Mesenchymal stem cell (in vitro differentiated cells and primary cell): ENCODE measurements around the gene MID2.

Experiments used
- DNase-seq: peaks from one replicate; pipeline ENCODE4 v3.0.0-alpha.2; 2013
- H2AFZ ChIP-seq: one replicate; pipeline ENCODE4 v1.6.1; 2013; ENCODE audit warnings: low read depth, mild to moderate bottlenecking, control low read depth, inconsistent platforms, low read length, moderate library complexity
- H2AK5ac ChIP-seq: 2 replicates; pipeline ENCODE4 v1.6.1; 2013; ENCODE audit warnings: low read length, moderate library complexity, mild to moderate bottlenecking, inconsistent platforms; ENCODE audit not compliant: severe bottlenecking
- H2BK120ac ChIP-seq: one replicate; pipeline ENCODE4 v1.6.1; 2013; ENCODE audit warnings: low read depth, mild to moderate bottlenecking, inconsistent platforms, low read length, moderate library complexity
- H2BK12ac ChIP-seq, 2 experiments: one replicate each; pipeline ENCODE4 v1.6.1; 2013; ENCODE audit warnings: inconsistent platforms in 2 of 2, low read length in 2 of 2, mild to moderate bottlenecking in 2 of 2, moderate library complexity in 2 of 2, control low read depth in 1 of 2
- H2BK15ac ChIP-seq: one replicate; pipeline ENCODE4 v1.6.1; 2013; ENCODE audit warnings: mild to moderate bottlenecking, low read depth, inconsistent platforms; ENCODE audit not compliant: poor library complexity, severe bottlenecking
- H2BK5ac ChIP-seq: 2 replicates; pipeline ENCODE4 v1.6.1; 2013; ENCODE audit warnings: low read depth, mild to moderate bottlenecking, low read length, control low read depth, inconsistent platforms; ENCODE audit not compliant: poor library complexity, severe bottlenecking
- H3K14ac ChIP-seq, 2 experiments: one replicate each; pipeline ENCODE4 v1.6.1; 2013; ENCODE audit warnings: inconsistent platforms in 2 of 2, low read length in 2 of 2, control low read depth in 1 of 2, mild to moderate bottlenecking in 1 of 2, moderate library complexity in 1 of 2
- H3K18ac ChIP-seq, 2 experiments: one replicate each; pipeline ENCODE4 v1.6.1; 2013; ENCODE audit warnings: inconsistent platforms in 2 of 2, low read length in 2 of 2, control low read depth in 1 of 2, low read depth in 1 of 2, mild to moderate bottlenecking in 1 of 2
- H3K23ac ChIP-seq, 2 experiments: one replicate each; pipeline ENCODE4 v1.6.1; 2013; ENCODE audit warnings: inconsistent platforms in 2 of 2, low read length in 2 of 2, mild to moderate bottlenecking in 2 of 2, moderate library complexity in 2 of 2, control low read depth in 1 of 2
- H3K27ac ChIP-seq: 2 replicates; pipeline ENCODE4 v1.5.1; 2013; ENCODE audit warnings: mild to moderate bottlenecking, moderate library complexity, low read length, control low read depth, inconsistent platforms; ENCODE audit not compliant: poor library complexity, severe bottlenecking
- H3K27me3 ChIP-seq, 2 experiments: 2 replicates each; pipeline versions ENCODE4 v1.6.1 to v1.7.0; 2013; ENCODE audit warnings: low read length in 2 of 2, mild to moderate bottlenecking in 2 of 2, moderate library complexity in 2 of 2, control low read depth in 1 of 2, inconsistent platforms in 1 of 2; ENCODE audit not compliant: control insufficient read depth in 1 of 2, insufficient read depth in 1 of 2
- H3K36me3 ChIP-seq, 2 experiments: 2 replicates each; pipeline versions ENCODE4 v1.6.1 to v1.7.0; 2013; ENCODE audit warnings: low read length in 2 of 2, control low read depth in 1 of 2, inconsistent platforms in 1 of 2, low read depth in 1 of 2, mild to moderate bottlenecking in 1 of 2; ENCODE audit not compliant: insufficient read depth in 2 of 2, control insufficient read depth in 1 of 2
- H3K4ac ChIP-seq, 2 experiments: one replicate each; pipeline ENCODE4 v1.6.1; 2013; ENCODE audit warnings: inconsistent platforms in 2 of 2, low read length in 2 of 2, mild to moderate bottlenecking in 2 of 2, moderate library complexity in 2 of 2, control low read depth in 1 of 2, low read depth in 1 of 2
- H3K4me1 ChIP-seq: 2 replicates; pipeline ENCODE4 v1.6.1; 2013; ENCODE audit warnings: low read depth, low read length, control low read depth; ENCODE audit not compliant: control insufficient read depth, insufficient read depth
- H3K4me2 ChIP-seq: 2 replicates; pipeline ENCODE4 v1.6.1; 2013; ENCODE audit warnings: low read length, mild to moderate bottlenecking, inconsistent platforms; ENCODE audit not compliant: poor library complexity, severe bottlenecking
- H3K4me3 ChIP-seq, 2 experiments: 2 replicates each; pipeline versions ENCODE4 v1.5.1 to v1.7.0; 2013; ENCODE audit warnings: low read length in 2 of 2, mild to moderate bottlenecking in 2 of 2, control low read depth in 1 of 2, low read depth in 1 of 2; ENCODE audit not compliant: insufficient read depth in 1 of 2
- H3K79me1 ChIP-seq: replicated peaks from 2 replicates; pipeline ENCODE4 v1.6.1; 2013; ENCODE audit warnings: mild to moderate bottlenecking, control low read depth, low read length, inconsistent platforms; ENCODE audit not compliant: poor library complexity, severe bottlenecking
- H3K9ac ChIP-seq: 2 replicates; pipeline ENCODE4 v1.7.0; 2013; ENCODE audit warnings: mild to moderate bottlenecking, low read length, moderate library complexity
- H3K9me3 ChIP-seq: 2 replicates; pipeline ENCODE4 v1.7.0; 2013; ENCODE audit warnings: mild to moderate bottlenecking, low read length; ENCODE audit not compliant: control insufficient read depth
- H4K8ac ChIP-seq: one replicate; pipeline ENCODE4 v1.6.1; 2013; ENCODE audit warnings: inconsistent platforms, mild to moderate bottlenecking, low read length, moderate library complexity
- H4K91ac ChIP-seq: one replicate; pipeline ENCODE4 v1.6.1; 2013; ENCODE audit warnings: mild to moderate bottlenecking, low read length, inconsistent platforms
- WGBS: methylation state at CpG from one replicate; pipeline ENCODE4 v1.1.7; 2013; ENCODE audit warnings: mixed read lengths; 5-methylcytosine and 5-hydroxymethylcytosine counted together

Gene MID2

DNA sequence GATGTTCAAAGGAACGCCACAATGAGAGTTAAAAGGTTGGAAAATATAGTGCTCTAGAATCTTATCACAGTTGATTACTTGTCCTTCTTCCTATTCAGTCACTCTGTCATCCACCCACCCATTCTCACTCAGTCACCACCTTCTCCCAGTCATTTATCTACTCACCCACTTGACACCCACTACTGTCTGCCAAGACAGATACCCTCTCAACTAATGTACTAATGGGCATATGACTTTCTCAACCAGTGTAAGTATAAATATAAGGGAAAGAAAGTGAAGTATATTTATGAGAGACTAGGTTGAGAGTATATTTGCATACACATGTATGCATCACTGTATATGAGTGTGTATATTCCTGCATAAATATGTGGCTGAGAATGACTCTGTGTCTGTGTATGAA, 20.0 kb downstream of the MID2 start:
- no peak for DNase-seq
- H3K36me3 ChIP-seq = peaks cover 4 to 6% of the 10 kb centered on the region in 2 experiments
- no peaks in the 10 kb centered on the region for H3K9me3 ChIP-seq
- no peak overlapping the region for H3K27ac ChIP-seq
- H4K91ac ChIP-seq = no peak overlapping the region
- H2BK15ac ChIP-seq = no peak overlapping the region
- H2AK5ac ChIP-seq = no peak overlapping the region
- WGBS = no CpG with 5 or more reads among the region's 1 CpG
- no peak overlapping the region for H3K4ac ChIP-seq
- H3K14ac ChIP-seq = no peak overlapping the region
- H2AFZ ChIP-seq = no peak overlapping the region
- no peak overlapping the region for H2BK120ac ChIP-seq
- no peak overlapping the region for H3K9ac ChIP-seq
- H3K27me3 ChIP-seq = peaks cover 0 to 37% of the 10 kb centered on the region in 2 experiments
- no peak overlapping the region for H3K4me3 ChIP-seq
- no peaks in the 10 kb centered on the region for H3K79me1 ChIP-seq
- no peak overlapping the region for H2BK5ac ChIP-seq
- no peak overlapping the region for H4K8ac ChIP-seq
- H3K18ac ChIP-seq = no peak overlapping the region
- no peak overlapping the region for H3K23ac ChIP-seq
- H3K4me2 ChIP-seq = no peak overlapping the region
- no peaks in the 10 kb centered on the region for H3K4me1 ChIP-seq
- H2BK12ac ChIP-seq = no peak overlapping the region

DNA sequence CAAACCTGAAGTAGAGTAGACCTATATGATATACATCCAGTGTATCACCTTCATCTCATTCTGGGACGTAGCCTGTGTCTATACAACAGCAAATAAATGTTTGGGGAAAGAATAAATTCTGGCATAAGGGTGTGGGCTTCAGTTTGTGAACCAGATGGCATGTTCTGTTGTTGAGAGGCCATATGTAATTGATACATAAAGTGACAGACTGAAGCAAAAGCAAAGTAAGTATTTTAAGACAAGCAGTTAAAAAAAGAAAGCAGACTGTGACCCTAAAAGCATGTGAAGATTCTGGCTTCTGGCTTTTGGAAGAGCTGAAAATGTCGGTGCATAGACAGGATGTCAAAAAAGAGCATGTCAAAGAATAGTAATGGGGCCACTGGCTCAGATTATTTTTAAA, 22.9 kb downstream of the MID2 start:
- H3K14ac ChIP-seq = no peak overlapping the region
- no peak overlapping the region for H2AFZ ChIP-seq
- peaks cover 0 to 30% of the 10 kb centered on the region in 2 experiments for H3K27me3 ChIP-seq
- peaks cover 1% of the 10 kb centered on the region for H3K79me1 ChIP-seq
- no peak overlapping the region for H2BK120ac ChIP-seq
- H3K9me3 ChIP-seq = no peaks in the 10 kb centered on the region
- H3K36me3 ChIP-seq = no peaks in the 10 kb centered on the region
- H3K23ac ChIP-seq = no peak overlapping the region
- H2BK12ac ChIP-seq = no peak overlapping the region
- 83% methylated on average over 2 of the region's 2 CpGs for WGBS
- H4K8ac ChIP-seq = no peak overlapping the region
- no peak overlapping the region for H3K4me3 ChIP-seq
- no peak overlapping the region for H2AK5ac ChIP-seq
- H3K18ac ChIP-seq = no peak overlapping the region
- no peaks in the 10 kb centered on the region for H3K4me1 ChIP-seq
- no peak overlapping the region for H3K4me2 ChIP-seq
- H3K4ac ChIP-seq = no peak overlapping the region
- H2BK15ac ChIP-seq = no peak overlapping the region
- no peak overlapping the region for H3K27ac ChIP-seq
- no peak overlapping the region for H3K9ac ChIP-seq
- no peak overlapping the region for H4K91ac ChIP-seq
- DNase-seq = no peak
- no peak overlapping the region for H2BK5ac ChIP-seq

GRCh38 chrX:107849747-107850421, 24.2 kb downstream of the MID2 start:
- 64% methylated on average over 3 of the region's 5 CpGs for WGBS
- Histone ChIP-seq H2BK5ac (no peak overlapping the region), H3K9me3 (no peaks in the 10 kb centered on the region), H2BK120ac (no peak overlapping the region), H2AK5ac (no peak overlapping the region), H4K8ac (no peak overlapping the region), H3K4ac (no peak overlapping the region), H2BK12ac (no peak overlapping the region), H3K4me1 (no peaks in the 10 kb centered on the region), H3K23ac (no peak overlapping the region), H3K27ac (no peak overlapping the region), H3K79me1 (peaks cover 1% of the 10 kb centered on the region), H2BK15ac (no peak overlapping the region), H3K18ac (no peak overlapping the region), H3K14ac (no peak overlapping the region), H3K9ac (no peak overlapping the region), H3K36me3 (no peaks in the 10 kb centered on the region), H3K27me3 (peaks cover 0 to 20% of the 10 kb centered on the region in 2 experiments), H3K4me3 (no peak overlapping the region), H3K4me2 (no peak overlapping the region), H4K91ac (no peak overlapping the region), H2AFZ (no peak overlapping the region)
- DNase-seq = peak; percentile 8

- Histone ChIP-seq H3K18ac (no peak overlapping the region), H3K4ac (no peak overlapping the region), H2BK15ac (no peak overlapping the region), H2BK120ac (no peak overlapping the region), H3K23ac (no peak overlapping the region), H2BK12ac (no peak overlapping the region), H3K14ac (no peak overlapping the region), H3K79me1 (peaks cover 1% of the 10 kb centered on the region), H3K27me3 (peaks cover 0 to 20% of the 10 kb centered on the region in 2 experiments), H3K27ac (no peak overlapping the region), H3K4me1 (no peaks in the 10 kb centered on the region), H3K9me3 (no peaks in the 10 kb centered on the region), H3K4me3 (no peak overlapping the region), H3K9ac (no peak overlapping the region), H2AFZ (no peak overlapping the region), H3K4me2 (no peak overlapping the region), H2BK5ac (no peak overlapping the region), H2AK5ac (no peak overlapping the region), H4K91ac (no peak overlapping the region), H3K36me3 (no peaks in the 10 kb centered on the region), H4K8ac (no peak overlapping the region)
- no peak for DNase-seq
- WGBS = 100% methylated on average over 1 of the region's 2 CpGs
Observed at GRCh38 chrX:107850422-107850765, 24.7 kb downstream of the MID2 start.
